HG03280 (cell line): Measurements from ENCODE around the gene CIDEB.
"Not testable (repeated sequence)": the region's sequence is repeated elsewhere in the genome, so short reads cannot be mapped to it uniquely, and the experiment has no call there.

ENCODE experiments used
- ATAC-seq: cut with Tn5 transposase; IDR thresholded peaks from one replicate; pipeline ENCODE4 v1.9.1; 2021; ENCODE audit warnings: mild to moderate bottlenecking, moderate library complexity; ENCODE audit not compliant: unreplicated experiment

The CIDEB gene

GRCh38 chr14:24307575-24308341, at the start of gene CIDEB:
Gene CIDEB, minus strand, starts transcription at chr14:24307977. Its CDS starts 119 bp downstream, at chr14:24307858.
- no peak for ATAC-seq

GRCh38 chr14:24356208-24356607, 48.4 kb upstream of the CIDEB start:
- no peak for ATAC-seq

- no peak for ATAC-seq
Observed at GRCh38 chr14:24355009-24355408, 47.2 kb upstream of the CIDEB start.

GRCh38 chr14:24354482-24354825, 46.7 kb upstream of the CIDEB start:
- not testable (repeated sequence) for ATAC-seq

GRCh38 chr14:24353559-24354481, 46.0 kb upstream of the CIDEB start:
- ATAC-seq: no peak

- no peak for ATAC-seq
Observed at GRCh38 chr14:24351517-24351916, 43.7 kb upstream of the CIDEB start.

- no peak for ATAC-seq
Observed at GRCh38 chr14:24349742-24350141, 42.0 kb upstream of the CIDEB start.

GRCh38 chr14:24348186-24348585, 40.4 kb upstream of the CIDEB start:
- no peak for ATAC-seq

- no peak for ATAC-seq
Observed at GRCh38 chr14:24347134-24347533, 39.4 kb upstream of the CIDEB start.

- no peak for ATAC-seq
Observed at GRCh38 chr14:24343795-24344660, 36.3 kb upstream of the CIDEB start.

GRCh38 chr14:24342889-24343288, 35.1 kb upstream of the CIDEB start:
- ATAC-seq: no peak

- ATAC-seq: no peak
Observed at GRCh38 chr14:24340606-24341005, 32.8 kb upstream of the CIDEB start.

- ATAC-seq: peak; percentile 86
Observed at GRCh38 chr14:24339284-24340151, 31.7 kb upstream of the CIDEB start, which contains the start of gene RIPK3. Gene RIPK3, minus strand, starts transcription at chr14:24339991. Its CDS starts 165 bp downstream, at chr14:24339826.

- ATAC-seq: no peak
Observed at GRCh38 chr14:24338843-24339242, 31.1 kb upstream of the CIDEB start.

- ATAC-seq: no peak
Observed at GRCh38 chr14:24337824-24338175, 30.0 kb upstream of the CIDEB start.

- no peak for ATAC-seq
Observed at GRCh38 chr14:24337144-24337823, 29.5 kb upstream of the CIDEB start.

GRCh38 chr14:24335461-24336171, 27.8 kb upstream of the CIDEB start:
- ATAC-seq: no peak

- no peak for ATAC-seq
Observed at GRCh38 chr14:24334431-24335291, 26.9 kb upstream of the CIDEB start, which contains the start of gene ADCY4. Gene ADCY4, minus strand, starts transcription at chr14:24335071. Its CDS starts 419 bp downstream, at chr14:24334652.
